ENCODE results near the gene GPANK1. TPM values are rescaled to one million over a fixed set of nuclear protein-coding genes. Genes with fewer than 3 reads are reported as not detected.
A peak's percentile ranks its signal among the peaks of the same experiment; 100 is the strongest.

Gene GPANK1
- total RNA-seq, 1 experiment from 2014 or later, result 11.5 TPM

- peaks cover 4% of the 10 kb centered on the region; the same call in 1 of the 2 replicates for H3K36me3 ChIP-seq (ENCODE audit: low read depth)
- H4K20me1 ChIP-seq (ENCODE audit: insufficient read depth), result no peaks in the 10 kb centered on the region
- no TSS peak for BruUV-seq (replicated peaks)
- no peak for DNase-seq
- TF ChIP-seq CTCF (conservative IDR thresholded peaks at IDR 0.05) (no peak), EZH2 (IDR thresholded peaks at IDR 0.05; ENCODE audit: low read depth) (no peak)
- POLR2A ChIA-PET (ENCODE audit: unreplicated experiment), result no interaction called here
- H3K4me3 ChIP-seq, result no peak overlapping the region
- peaks cover 41% of the 10 kb centered on the region; the same call in 1 of the 2 replicates for H3F3A ChIP-seq (ENCODE audit: insufficient read depth, low read depth)
- CTCF ChIA-PET, result interaction anchor here (0.6 kb wide), 1 partner anchor 212 kb away, joined by 3 read pairs; no protein-coding TSS in a partner anchor
- no peaks in the 10 kb centered on the region for H3K9me3 ChIP-seq (ENCODE audit: insufficient read depth, low read depth)
- no peaks in the 10 kb centered on the region for H3K27me3 ChIP-seq (ENCODE audit: insufficient read depth, low read depth)
- H3K27ac ChIP-seq, result no peak overlapping the region
- peaks cover 9% of the 10 kb centered on the region for H3K4me1 ChIP-seq (replicated peaks; ENCODE audit: insufficient read depth)
- H3K4me2 ChIP-seq, result no peak overlapping the region
- intact Hi-C loops (cut with micrococcal nuclease; ENCODE audit: unreplicated experiment), result no loop called here
- H3K9me2 ChIP-seq (ENCODE audit: insufficient read depth), result no peaks in the 10 kb centered on the region
- no peaks in the 10 kb centered on the region for H3K79me2 ChIP-seq (ENCODE audit: low read depth)
- no peak overlapping the region for H2AFZ ChIP-seq
These were observed 11.6 kb upstream of the GPANK1 start for GRCh38 chr6:31676322-31676903.

GRCh38 chr6:31669676-31670075 lies 4.9 kb upstream of the GPANK1 start, which contains the start of gene LY6G5B:
Gene LY6G5B, plus strand, starts transcription at chr6:31669976. Its CDS starts 975 bp downstream, at chr6:31670951.
- no peak for DNase-seq
- no peak within 1 kb of the TSS for H3K27ac ChIP-seq
- intact Hi-C loops (cut with micrococcal nuclease; ENCODE audit: unreplicated experiment), result loop anchor here (10.0 kb wide), 1 partner anchor 505 kb away; the partner anchor contains the start of genes AGPAT1 and RNF5
- TF ChIP-seq EZH2 (IDR thresholded peaks at IDR 0.05; ENCODE audit: low read depth), result no peak
- TF ChIP-seq CTCF (conservative IDR thresholded peaks at IDR 0.05), result no peak
- CTCF ChIA-PET, result interaction anchor here (0.6 kb wide), 1 partner anchor 471 kb away, joined by 13 read pairs; no protein-coding TSS in a partner anchor
- H3F3A ChIP-seq (ENCODE audit: insufficient read depth, low read depth), result peaks cover 30% of the 10 kb centered on the region; the same call in 1 of the 2 replicates
- no peak within 1 kb of the TSS for H3K4me3 ChIP-seq
- POLR2A ChIA-PET (ENCODE audit: unreplicated experiment), result no interaction called here
- H3K27me3 ChIP-seq (ENCODE audit: insufficient read depth, low read depth), result no peaks in the 10 kb centered on the region
- no peaks in the 10 kb centered on the region for H3K9me2 ChIP-seq (ENCODE audit: insufficient read depth)
- peaks cover 11% of the 10 kb centered on the region for H3K4me1 ChIP-seq (replicated peaks; ENCODE audit: insufficient read depth)
- no peak within 1 kb of the TSS for H3K4me2 ChIP-seq
- H3K9me3 ChIP-seq (ENCODE audit: insufficient read depth, low read depth), result no peaks in the 10 kb centered on the region
- H2AFZ ChIP-seq, result no peak within 1 kb of the TSS
- H3K79me2 ChIP-seq (ENCODE audit: low read depth), result peaks cover 34% of the 10 kb centered on the region
- BruUV-seq (replicated peaks), result no TSS peak
- peaks cover 29% of the 10 kb centered on the region for H3K36me3 ChIP-seq (ENCODE audit: low read depth)
- peaks cover 3% of the 10 kb centered on the region; the same call in 1 of the 2 replicates for H4K20me1 ChIP-seq (ENCODE audit: insufficient read depth)

- CTCF ChIA-PET, result no interaction called here
- BruUV-seq (replicated peaks), result no TSS peak
These were observed 1.7 kb upstream of the GPANK1 start for GRCh38 chr6:31666337-31666965.

More at GRCh38 chr6:31666337-31666965, 1.7 kb upstream of the GPANK1 start:
- Histone ChIP-seq H3F3A (ENCODE audit: insufficient read depth, low read depth) (peaks cover 15% of the 10 kb centered on the region), H3K4me2 (peak overlapping the region; percentile 95), H2AFZ (peak overlapping the region; percentile 79), H3K27ac (peak overlapping the region; percentile 21; the same call in 1 of the 2 replicates), H3K9me2 (ENCODE audit: insufficient read depth) (no peaks in the 10 kb centered on the region), H3K36me3 (ENCODE audit: low read depth) (peaks cover 31% of the 10 kb centered on the region), H3K9me3 (ENCODE audit: insufficient read depth, low read depth) (no peaks in the 10 kb centered on the region), H3K4me1 (replicated peaks; ENCODE audit: insufficient read depth) (peaks cover 24% of the 10 kb centered on the region), H4K20me1 (ENCODE audit: insufficient read depth) (peaks cover 3% of the 10 kb centered on the region; the same call in 1 of the 2 replicates), H3K4me3 (peak overlapping the region; percentile 90), H3K27me3 (ENCODE audit: insufficient read depth, low read depth) (no peaks in the 10 kb centered on the region), H3K79me2 (ENCODE audit: low read depth) (peaks cover 51% of the 10 kb centered on the region)
- no peak for DNase-seq
- TF ChIP-seq EZH2 (IDR thresholded peaks at IDR 0.05; ENCODE audit: low read depth) (no peak), CTCF (conservative IDR thresholded peaks at IDR 0.05) (no peak)
- POLR2A ChIA-PET (ENCODE audit: unreplicated experiment), result no interaction called here
- intact Hi-C loops (cut with micrococcal nuclease; ENCODE audit: unreplicated experiment), result loop anchor here (10.0 kb wide), 1 partner anchor 508 kb away; the partner anchor contains the start of genes AGPAT1 and RNF5
